ENCODE measurements around the gene LEFTY1.

LEFTY1 gene

GRCh38 chr1:225915538-225915991 lies 26.6 kb upstream of the LEFTY1 start:
- no peak for DNase-seq

- no peak for DNase-seq
These were observed 26.0 kb upstream of the LEFTY1 start for GRCh38 chr1:225914947-225915346.

GRCh38 chr1:225914391-225914790 lies 25.4 kb upstream of the LEFTY1 start:
- DNase-seq, result no peak

GRCh38 chr1:225911191-225912130 lies 22.5 kb upstream of the LEFTY1 start:
- DNase-seq, result peak; percentile 49 to 64 (median 54)

- DNase-seq, result no peak
These were observed 20.5 kb upstream of the LEFTY1 start for GRCh38 chr1:225909477-225909876.

GRCh38 chr1:225908773-225909172 lies 19.8 kb upstream of the LEFTY1 start:
- no peak for DNase-seq

- no peak for DNase-seq
These were observed 19.2 kb upstream of the LEFTY1 start for GRCh38 chr1:225908013-225908640.

GRCh38 chr1:225907341-225907740 lies 18.4 kb upstream of the LEFTY1 start:
- DNase-seq, result no peak

GRCh38 chr1:225906467-225906866 lies 17.5 kb upstream of the LEFTY1 start:
- DNase-seq, result no peak

- no peak for DNase-seq
These were observed 14.7 kb upstream of the LEFTY1 start for GRCh38 chr1:225903623-225904022.

GRCh38 chr1:225899044-225899925 lies 10.3 kb upstream of the LEFTY1 start:
- DNase-seq, result no peak

- peak in 2 of 4 experiments; percentile 14 to 26 for DNase-seq
These were observed 8.9 kb upstream of the LEFTY1 start for GRCh38 chr1:225897595-225898514.

- peak in 3 of 4 experiments; percentile 15 to 54 (median 36) for DNase-seq
These were observed 8.1 kb upstream of the LEFTY1 start for GRCh38 chr1:225896937-225897549.

GRCh38 chr1:225896494-225896893 lies 7.5 kb upstream of the LEFTY1 start:
- no peak for DNase-seq

GRCh38 chr1:225892307-225892706 lies 3.4 kb upstream of the LEFTY1 start:
- DNase-seq, result no peak

GRCh38 chr1:225891229-225891972 lies 2.5 kb upstream of the LEFTY1 start:
- DNase-seq, result no peak

GRCh38 chr1:225890346-225891228 lies 1.6 kb upstream of the LEFTY1 start:
- no peak for DNase-seq

- no peak for DNase-seq
These were observed 797 bp upstream of the LEFTY1 start for GRCh38 chr1:225889743-225890142.

GRCh38 chr1:225888289-225888897 lies 553 bp downstream of the LEFTY1 start:
- no peak for DNase-seq
